ENCODE data around the gene PRPSAP2.

PRPSAP2 gene

GRCh38 chr17:18963126-18964017 is 105.4 kb downstream of the PRPSAP2 start:
- peak; percentile 22 for DNase-seq

GRCh38 chr17:18964018-18964351 is 106.1 kb downstream of the PRPSAP2 start:
- no peak for DNase-seq

GRCh38 chr17:18964550-18964949 is 106.6 kb downstream of the PRPSAP2 start:
- DNase-seq: no peak

GRCh38 chr17:18965530-18966236 is 107.8 kb downstream of the PRPSAP2 start:
- no peak for DNase-seq

GRCh38 chr17:18966831-18967624 is 109.1 kb downstream of the PRPSAP2 start:
- DNase-seq: no peak

GRCh38 chr17:18967916-18968315 is 110.0 kb downstream of the PRPSAP2 start:
- DNase-seq: no peak

- DNase-seq: no peak
These were observed 110.4 kb downstream of the PRPSAP2 start for GRCh38 chr17:18968345-18968744.

GRCh38 chr17:18968945-18969887 is 111.3 kb downstream of the PRPSAP2 start:
- DNase-seq: no peak

- no peak for DNase-seq
These were observed 112.9 kb downstream of the PRPSAP2 start for GRCh38 chr17:18970582-18971480.

- no peak for DNase-seq
These were observed 113.9 kb downstream of the PRPSAP2 start for GRCh38 chr17:18971801-18972200.

GRCh38 chr17:18974407-18975149 is 116.6 kb downstream of the PRPSAP2 start:
- DNase-seq: no peak

GRCh38 chr17:18975597-18975996 is 117.7 kb downstream of the PRPSAP2 start:
- no peak for DNase-seq

- no peak for DNase-seq
These were observed 118.3 kb downstream of the PRPSAP2 start for GRCh38 chr17:18976201-18976600.

GRCh38 chr17:18977021-18977420 is 119.1 kb downstream of the PRPSAP2 start:
- DNase-seq: no peak

GRCh38 chr17:18977646-18978045 is 119.7 kb downstream of the PRPSAP2 start:
- DNase-seq: no peak

- no peak for DNase-seq
These were observed 120.1 kb downstream of the PRPSAP2 start for GRCh38 chr17:18978050-18978449.

GRCh38 chr17:18978655-18979054 is 120.7 kb downstream of the PRPSAP2 start:
- no peak for DNase-seq

Measured in HCEC 1CT (cell line).